NCI-H226 (cell line): ENCODE measurements around the gene HGS.
A peak's percentile ranks its signal among the peaks of the same experiment; 100 is the strongest.

ENCODE experiments used
- DNase-seq: peaks from one replicate; pipeline ENCODE4 v3.0.0-alpha.2; 2015

The HGS gene

GRCh38 chr17:81683584-81684441, at the start of gene HGS, which contains the start of gene ARL16:
TSS of gene HGS (plus strand) at chr17:81684011. CDS start at chr17:81684067, 56 bp downstream.
TSS of gene ARL16 (minus strand) at chr17:81683797. CDS start at chr17:81683753, 44 bp downstream.
- DNase-seq: peak; percentile 97

GRCh38 chr17:81635431-81635830, 48.4 kb upstream of the HGS start:
- no peak for DNase-seq

GRCh38 chr17:81635973-81636504, 47.8 kb upstream of the HGS start:
- no peak for DNase-seq

- DNase-seq: peak; percentile 75
Observed at GRCh38 chr17:81636505-81637288, 47.1 kb upstream of the HGS start, which contains the start of the genes NPLOC4 and TSPAN10. TSS of gene NPLOC4 (minus strand) at chr17:81637112. CDS start at chr17:81636930, 182 bp downstream. TSS of gene TSPAN10 (plus strand) at chr17:81637196. CDS start at chr17:81642413, 5,217 bp downstream.

GRCh38 chr17:81638683-81639082, 45.1 kb upstream of the HGS start:
- no peak for DNase-seq

- DNase-seq: no peak
Observed at GRCh38 chr17:81640011-81640410, 43.8 kb upstream of the HGS start.

GRCh38 chr17:81641825-81642489, 41.9 kb upstream of the HGS start:
- peak; percentile 64 for DNase-seq

- DNase-seq: no peak
Observed at GRCh38 chr17:81644496-81644895, 39.3 kb upstream of the HGS start.

GRCh38 chr17:81644976-81645952, 38.5 kb upstream of the HGS start:
- no peak for DNase-seq

- no peak for DNase-seq
Observed at GRCh38 chr17:81646869-81647600, 36.8 kb upstream of the HGS start.

- DNase-seq: no peak
Observed at GRCh38 chr17:81647640-81648012, 36.2 kb upstream of the HGS start.

GRCh38 chr17:81648013-81648706, 35.7 kb upstream of the HGS start:
- DNase-seq: no peak

- no peak for DNase-seq
Observed at GRCh38 chr17:81648707-81649085, 35.1 kb upstream of the HGS start.

- no peak for DNase-seq
Observed at GRCh38 chr17:81650951-81651350, 32.9 kb upstream of the HGS start.

- DNase-seq: peak; percentile 92
Observed at GRCh38 chr17:81651692-81652091, 32.1 kb upstream of the HGS start.

GRCh38 chr17:81652906-81653771, 30.7 kb upstream of the HGS start:
- DNase-seq: no peak

- DNase-seq: no peak
Observed at GRCh38 chr17:81655378-81656117, 28.3 kb upstream of the HGS start.

- DNase-seq: no peak
Observed at GRCh38 chr17:81656118-81656743, 27.6 kb upstream of the HGS start, which contains the start of gene PDE6G. TSS of gene PDE6G (minus strand) at chr17:81656542. CDS start at chr17:81653305, 3,237 bp downstream.
